Measurements from ENCODE around the gene S100A14. TPM values are rescaled to one million over a fixed set of nuclear protein-coding genes. Genes with fewer than 3 reads are reported as not detected.
A peak's percentile ranks its signal among the peaks of the same experiment; 100 is the strongest.

The S100A14 gene
- total and polyA plus RNA-seq, 2 of the 13 experiments (the other 11 are each of a cell fraction or from before 2014, with no cell fraction given) = 1.4 to 7.7 TPM

- TF ChIP-seq PRDM4 (CRISPR knock-in tag; IDR thresholded peaks at IDR 0.05; ENCODE audit: borderline replicate concordance) (no peak), FOXP4 (CRISPR knock-in tag; IDR thresholded peaks at IDR 0.05) (peak; percentile 7; the same call in 1 of the 2 replicates), BHLHE40 (IDR thresholded peaks at IDR 0.05; ENCODE audit: low read length) (no peak), ZNF776 (CRISPR knock-in tag; IDR thresholded peaks at IDR 0.05) (peak; percentile 50; the same call in 1 of the 2 replicates), THRA (CRISPR knock-in tag; IDR thresholded peaks at IDR 0.05; ENCODE audit: borderline replicate concordance) (0 out of 2 replicates have a peak, but pooled peaks have one; percentile 21), HOXA5 (CRISPR knock-in tag; IDR thresholded peaks at IDR 0.05) (no peak; the same call in 1 of the 2 replicates), ARID5B (CRISPR knock-in tag; IDR thresholded peaks at IDR 0.05) (peak; percentile 16; the same call in 1 of the 2 replicates), SYNCRIP (IDR thresholded peaks at IDR 0.05; ENCODE audit: insufficient read depth, low read depth, low read length) (no peak), RNF219 (CRISPR knock-in tag; IDR thresholded peaks at IDR 0.05) (no peak), ZNF839 (CRISPR knock-in tag; IDR thresholded peaks at IDR 0.05; ENCODE audit: borderline replicate concordance) (peak; percentile 35; the same call in 1 of the 2 replicates), BRD4 (CRISPR knock-in tag; IDR thresholded peaks at IDR 0.05) (peak; percentile 78; the same call in 1 of the 2 replicates), AHR (CRISPR knock-in tag; IDR thresholded peaks at IDR 0.05) (no peak; the same call in 1 of the 2 replicates)
Observed at GRCh38 chr1:153633754-153634665, 17.9 kb upstream of the S100A14 start, which contains the start of gene CHTOP (continued).

Data from HepG2 (cell line).